WI38 (cell line): ENCODE results near the gene CLDND2.
"Not testable (repeated sequence)": the region's sequence is repeated elsewhere in the genome, so short reads cannot be mapped to it uniquely, and the experiment has no call there.

Experiments used
- H3K4me3 ChIP-seq: 2 replicates; pipeline ENCODE4 v1.5.1; 2011; ENCODE audit warnings: low read depth, mild to moderate bottlenecking, control low read depth, low read length
- CTCF ChIP-seq: IDR thresholded peaks from 2 replicates; pipeline ENCODE4 v1.5.1; 2012; ENCODE audit warnings: low read depth, mild to moderate bottlenecking, control low read depth, low read length

Gene CLDND2

GRCh38 chr19:51402117-51402516 is 33.3 kb upstream of the CLDND2 start:
- no peak overlapping the region for H3K4me3 ChIP-seq
- no peak for TF ChIP-seq CTCF

GRCh38 chr19:51399936-51400335 is 31.1 kb upstream of the CLDND2 start:
- not testable (repeated sequence) for H3K4me3 ChIP-seq

GRCh38 chr19:51399231-51399630 is 30.4 kb upstream of the CLDND2 start:
- no peak for TF ChIP-seq CTCF
- H3K4me3 ChIP-seq: no peak overlapping the region

- TF ChIP-seq CTCF: peak; percentile 34; the same call in 1 of the 2 replicates
- no peak overlapping the region for H3K4me3 ChIP-seq
Measured at GRCh38 chr19:51398096-51398704, 29.4 kb upstream of the CLDND2 start.

- not testable (repeated sequence) for H3K4me3 ChIP-seq
Measured at GRCh38 chr19:51397453-51397852, 28.6 kb upstream of the CLDND2 start.

GRCh38 chr19:51396175-51396574 is 27.4 kb upstream of the CLDND2 start:
- no peak overlapping the region for H3K4me3 ChIP-seq
- TF ChIP-seq CTCF: no peak

GRCh38 chr19:51394050-51394836 is 25.4 kb upstream of the CLDND2 start:
- peak overlapping the region; percentile 60 for H3K4me3 ChIP-seq

More at GRCh38 chr19:51394050-51394836, 25.4 kb upstream of the CLDND2 start:
- no peak for TF ChIP-seq CTCF
